VCaP (cell line): ENCODE data around the gene SPRR3.

Source experiments
- H3K27ac ChIP-seq: fragments of 450-650 bp; 2 replicates; pipeline ENCODE4 v1.5.1; 2017
- TF ChIP-seq, protein P1 (sequence below): fragments of 450-650 bp; conservative IDR thresholded peaks from 2 replicates; pipeline ENCODE4 v1.5.1; 2017; ENCODE audit warnings: mild to moderate bottlenecking, moderate library complexity

SPRR3 gene

DNA sequence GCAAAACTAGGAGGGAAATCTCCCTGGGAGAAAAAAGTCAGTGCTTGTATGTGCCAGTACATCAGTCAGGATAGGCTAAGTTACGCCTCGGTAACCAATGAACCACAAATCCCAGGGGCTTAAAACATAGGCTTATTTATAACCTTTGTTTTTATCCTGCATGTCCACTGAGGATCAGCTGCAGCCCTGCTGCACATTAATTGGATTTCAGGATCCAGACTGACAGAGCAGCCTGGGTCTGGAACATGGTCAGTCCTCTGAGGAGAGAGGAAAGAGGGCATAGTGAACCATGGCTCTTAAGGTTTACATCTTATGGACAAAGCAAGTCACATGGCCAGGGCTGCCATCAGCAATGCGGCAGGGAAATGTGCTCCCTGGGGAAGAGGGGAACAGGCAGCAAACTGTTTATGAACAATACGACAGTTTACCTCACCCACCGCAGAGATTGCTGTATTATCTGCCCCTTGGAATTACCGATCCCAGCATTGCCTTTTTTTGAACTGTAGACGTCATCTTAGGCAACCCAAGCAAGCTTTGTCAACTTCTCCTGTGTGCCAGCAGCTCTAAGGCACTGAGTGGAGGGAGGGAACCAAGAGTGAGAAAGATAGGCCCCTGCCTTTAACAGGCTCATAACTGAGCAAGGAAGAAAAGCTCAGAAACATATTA lies 40.2 kb upstream of the SPRR3 start:
- TF ChIP-seq, protein P1, sequence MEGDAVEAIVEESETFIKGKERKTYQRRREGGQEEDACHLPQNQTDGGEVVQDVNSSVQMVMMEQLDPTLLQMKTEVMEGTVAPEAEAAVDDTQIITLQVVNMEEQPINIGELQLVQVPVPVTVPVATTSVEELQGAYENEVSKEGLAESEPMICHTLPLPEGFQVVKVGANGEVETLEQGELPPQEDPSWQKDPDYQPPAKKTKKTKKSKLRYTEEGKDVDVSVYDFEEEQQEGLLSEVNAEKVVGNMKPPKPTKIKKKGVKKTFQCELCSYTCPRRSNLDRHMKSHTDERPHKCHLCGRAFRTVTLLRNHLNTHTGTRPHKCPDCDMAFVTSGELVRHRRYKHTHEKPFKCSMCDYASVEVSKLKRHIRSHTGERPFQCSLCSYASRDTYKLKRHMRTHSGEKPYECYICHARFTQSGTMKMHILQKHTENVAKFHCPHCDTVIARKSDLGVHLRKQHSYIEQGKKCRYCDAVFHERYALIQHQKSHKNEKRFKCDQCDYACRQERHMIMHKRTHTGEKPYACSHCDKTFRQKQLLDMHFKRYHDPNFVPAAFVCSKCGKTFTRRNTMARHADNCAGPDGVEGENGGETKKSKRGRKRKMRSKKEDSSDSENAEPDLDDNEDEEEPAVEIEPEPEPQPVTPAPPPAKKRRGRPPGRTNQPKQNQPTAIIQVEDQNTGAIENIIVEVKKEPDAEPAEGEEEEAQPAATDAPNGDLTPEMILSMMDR = no peak
- H3K27ac ChIP-seq = no peak overlapping the region

DNA sequence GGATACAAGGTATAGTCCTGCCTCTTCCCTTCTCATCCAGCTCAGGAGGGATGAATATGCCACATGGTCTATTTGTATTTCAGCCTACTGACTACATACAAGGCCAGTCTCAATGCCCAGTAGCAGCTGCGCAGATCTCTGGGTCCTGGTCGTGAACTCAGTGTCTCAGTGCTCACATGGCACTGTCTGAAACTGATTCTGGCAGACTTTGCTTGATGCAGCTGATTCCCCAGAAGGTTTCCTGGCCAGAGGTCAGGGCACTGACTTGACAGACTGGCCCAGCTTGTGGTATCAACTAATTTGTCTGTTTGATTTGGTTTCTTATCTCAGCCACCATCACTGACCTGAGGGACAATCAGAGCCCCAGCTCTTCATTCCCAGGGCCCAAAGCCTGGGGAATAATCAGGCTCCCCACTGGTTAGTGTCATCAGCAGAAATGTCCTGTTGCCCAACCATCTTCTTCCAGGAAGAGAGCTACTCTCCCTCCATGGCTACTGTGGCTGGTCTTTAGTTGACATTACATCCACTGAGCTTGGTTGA lies 38.6 kb upstream of the SPRR3 start:
- H3K27ac ChIP-seq = no peak overlapping the region
- TF ChIP-seq, protein P1 = no peak

DNA sequence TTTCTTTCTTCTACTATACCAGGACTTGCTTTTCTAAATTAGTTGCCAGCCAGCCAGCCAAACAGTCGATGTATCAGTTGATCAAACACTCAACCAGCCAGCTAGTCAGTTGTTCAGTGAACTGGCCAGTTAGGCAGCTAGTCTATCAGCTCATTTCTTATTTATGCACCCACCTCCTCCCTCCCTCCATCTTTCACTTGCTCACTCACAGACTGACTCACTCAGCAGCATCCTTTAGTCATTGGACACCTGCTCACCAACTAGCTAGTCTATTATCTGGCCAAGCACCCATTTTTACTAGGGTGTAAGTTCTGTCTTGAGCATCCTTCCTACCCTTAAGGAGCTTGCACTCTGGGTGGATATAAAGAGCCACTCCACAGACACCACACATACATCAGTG lies 37.0 kb upstream of the SPRR3 start:
- TF ChIP-seq, protein P1 = no peak
- H3K27ac ChIP-seq = no peak overlapping the region

DNA sequence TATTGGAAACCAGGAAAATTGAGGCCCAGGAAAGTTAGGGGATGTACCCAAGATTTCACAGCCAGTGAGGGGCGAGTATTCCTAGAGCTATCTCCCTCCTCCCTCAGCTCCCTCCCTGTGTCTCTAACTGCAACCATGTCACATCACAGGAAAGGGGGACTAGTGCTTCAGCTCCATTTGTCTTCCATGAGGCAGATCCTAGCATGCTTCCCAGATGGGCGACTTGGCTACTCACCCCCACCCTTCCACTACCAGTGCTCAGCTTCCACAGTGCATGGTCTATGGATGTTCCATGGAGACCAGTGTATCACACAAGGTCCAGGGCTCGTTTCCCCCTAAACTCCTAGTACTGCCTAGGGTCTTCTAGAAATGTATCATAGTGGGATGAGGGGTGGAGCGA lies 35.7 kb upstream of the SPRR3 start:
- TF ChIP-seq, protein P1 = no peak
- no peak overlapping the region for H3K27ac ChIP-seq

DNA sequence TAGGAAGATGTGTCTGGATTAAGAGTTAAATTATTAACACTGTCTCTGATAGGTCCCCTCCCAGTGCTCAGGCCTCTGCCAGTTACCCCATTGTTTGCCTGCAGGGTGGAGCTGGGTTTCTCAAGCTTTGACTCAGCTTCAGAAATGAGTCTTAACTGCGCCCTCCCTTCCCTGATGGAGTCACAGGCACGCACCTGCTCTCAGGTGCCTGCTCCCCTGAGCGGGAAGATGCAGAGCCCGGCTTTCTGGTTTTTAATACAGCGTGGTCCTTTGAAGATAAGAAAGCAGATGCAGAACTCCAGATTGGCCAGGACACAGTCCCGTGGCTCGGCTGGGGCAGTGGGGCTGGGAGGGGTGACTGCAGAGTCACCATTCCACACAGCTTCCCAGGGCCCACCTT lies 34.3 kb upstream of the SPRR3 start:
- TF ChIP-seq, protein P1 = no peak
- H3K27ac ChIP-seq = no peak overlapping the region

DNA sequence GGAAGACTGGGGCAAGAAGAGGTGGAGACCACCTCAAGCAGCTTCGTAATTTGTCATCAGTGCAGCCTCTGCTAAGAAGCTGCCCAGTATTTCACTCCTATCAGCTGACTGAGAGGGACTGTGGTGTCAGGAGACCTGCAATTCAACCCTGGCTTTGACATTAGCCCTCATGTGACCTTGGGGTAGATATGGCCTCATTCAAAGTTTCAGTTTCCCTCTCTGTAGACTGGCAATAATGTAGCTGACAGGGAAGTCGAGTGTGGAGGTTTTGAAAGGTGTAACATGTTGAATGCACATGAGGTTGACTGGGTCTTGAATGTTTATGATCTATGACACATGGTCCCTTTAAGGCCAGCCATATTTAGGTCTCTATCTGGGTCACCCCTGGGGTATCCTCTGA lies 33.3 kb upstream of the SPRR3 start:
- H3K27ac ChIP-seq = no peak overlapping the region
- TF ChIP-seq, protein P1 = no peak

DNA sequence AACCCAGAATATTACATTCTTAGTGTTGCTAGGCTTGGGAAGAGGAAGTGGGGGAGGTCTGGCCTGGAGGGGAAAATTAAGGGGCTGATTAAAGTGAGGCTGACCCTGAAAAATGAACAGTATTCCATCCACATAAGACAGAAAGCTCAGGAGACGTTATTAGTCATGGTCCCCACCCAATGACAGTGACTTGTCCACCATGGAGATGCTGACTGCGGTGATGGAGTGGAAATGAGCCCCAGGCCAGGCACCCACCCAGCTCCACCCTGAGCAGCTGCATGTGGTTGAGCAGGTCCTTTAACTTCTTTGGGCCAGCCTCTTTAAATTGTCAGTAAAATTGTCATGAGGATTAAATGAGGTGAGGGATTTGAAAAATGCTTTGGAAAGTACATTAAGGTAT lies 32.5 kb upstream of the SPRR3 start:
- H3K27ac ChIP-seq = no peak overlapping the region
- TF ChIP-seq, protein P1 = no peak
